Activated effector memory CD4-positive, alpha-beta T cell treated with Interleukin-2 at 50 U/mL for 16 hours (primary cell): ENCODE results near the gene CASR.
"Not testable (repeated sequence)": the region's sequence is repeated elsewhere in the genome, so short reads cannot be mapped to it uniquely, and the experiment has no call there.

ENCODE experiments used
- DNase-seq: peaks from one replicate; pipeline ENCODE4 v3.0.0-alpha.2; 2020

The CASR gene

GRCh38 chr3:122183521-122183892, at the start of gene CASR:
Gene CASR (plus strand): TSS chr3:122183668. CDS start chr3:122254190, 70,522 bp downstream.
- DNase-seq = no peak

DNA sequence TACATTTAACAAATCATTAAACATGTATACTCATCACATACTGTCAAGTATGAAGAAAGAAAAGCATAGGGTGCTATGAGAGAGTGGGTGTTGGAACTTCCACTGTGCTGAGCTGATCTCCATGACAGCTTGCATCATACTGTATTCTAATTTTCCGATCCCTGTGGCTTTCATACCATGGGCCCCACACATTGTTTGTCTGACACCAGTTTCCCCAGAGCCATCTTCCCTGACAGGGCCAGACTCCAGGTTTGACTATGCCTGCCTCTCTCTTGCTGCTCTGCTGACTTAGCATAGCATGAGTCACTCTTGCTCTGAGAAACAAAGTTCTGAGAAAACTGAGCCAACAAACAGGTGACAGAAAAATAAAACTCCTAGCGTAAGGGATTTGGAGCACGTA, 37.0 kb upstream of the CASR start:
- DNase-seq = no peak

DNA sequence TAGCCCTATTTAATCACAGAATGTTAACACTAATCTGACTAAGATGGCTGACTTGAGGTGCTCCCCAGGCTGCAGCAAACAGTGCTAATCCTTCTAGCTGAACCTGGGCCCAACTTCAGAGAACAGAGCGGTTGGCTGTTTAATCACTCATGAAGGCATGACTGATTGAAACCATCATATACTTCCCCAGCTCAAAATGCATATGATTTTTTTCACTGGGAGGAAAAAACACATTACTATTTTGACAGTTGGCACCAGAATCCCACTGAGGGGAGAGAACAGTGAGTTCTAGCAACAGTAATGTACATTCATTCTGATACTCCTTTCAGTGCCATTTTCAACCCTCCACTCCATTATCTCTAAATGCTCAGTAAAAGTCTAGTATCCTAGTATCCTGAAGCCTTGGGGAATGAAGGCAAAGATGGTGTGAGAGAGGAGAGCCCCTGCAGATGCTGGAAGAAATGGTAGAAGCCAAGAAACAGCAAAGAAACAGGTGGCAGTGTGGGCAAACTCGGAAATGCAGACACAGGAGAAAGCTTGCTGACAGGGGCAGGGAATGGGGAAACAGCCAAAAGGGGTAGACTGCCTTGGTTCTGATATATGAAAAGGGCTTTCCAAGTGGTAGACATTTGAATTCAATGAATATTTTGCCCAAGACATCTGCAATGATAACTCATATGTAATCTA, 34.4 kb upstream of the CASR start:
- DNase-seq = no peak

DNA sequence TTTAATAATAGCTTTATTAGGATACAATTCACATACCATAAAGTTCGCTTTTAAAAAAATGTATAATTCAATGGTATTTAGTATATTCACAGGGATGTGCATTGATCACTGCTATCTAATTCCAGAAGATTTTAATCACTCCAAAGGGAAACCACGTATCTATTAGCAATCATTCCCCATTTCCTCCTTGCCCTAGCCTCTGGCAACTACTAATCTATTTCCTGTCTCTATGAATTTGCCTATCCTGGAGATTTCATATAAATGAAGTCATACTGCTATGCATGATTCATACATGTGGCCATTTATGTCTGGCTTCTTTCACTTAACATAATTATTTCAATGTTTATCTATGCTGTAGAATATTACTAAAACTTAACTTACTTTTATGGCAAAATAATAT, 32.0 kb upstream of the CASR start:
- no peak for DNase-seq

GRCh38 chr3:122164983-122165382, 18.5 kb upstream of the CASR start:
- not testable (repeated sequence) for DNase-seq

DNA sequence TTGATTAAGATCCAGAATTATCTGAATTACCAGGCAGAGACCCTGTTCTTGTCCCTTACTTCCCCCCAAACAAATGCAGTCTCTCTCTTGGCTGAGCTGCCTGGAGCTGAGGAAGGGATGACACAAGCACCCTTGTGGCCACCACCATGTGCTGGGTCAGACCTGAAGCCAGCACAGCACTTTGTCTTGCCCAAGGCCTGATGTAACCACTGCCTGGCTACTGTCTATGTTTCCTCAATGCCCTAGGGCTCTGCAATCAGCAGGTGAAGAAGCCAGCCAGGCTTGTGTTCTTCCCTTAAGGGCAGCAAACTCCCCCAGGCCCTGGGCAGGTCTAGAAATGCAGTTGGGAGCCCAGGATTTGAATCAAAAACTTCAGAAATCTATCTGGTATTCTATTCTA, 15.8 kb upstream of the CASR start:
- DNase-seq = no peak

- DNase-seq = no peak
These were observed 15.4 kb upstream of the CASR start for GRCh38 chr3:122168044-122168443.

DNA sequence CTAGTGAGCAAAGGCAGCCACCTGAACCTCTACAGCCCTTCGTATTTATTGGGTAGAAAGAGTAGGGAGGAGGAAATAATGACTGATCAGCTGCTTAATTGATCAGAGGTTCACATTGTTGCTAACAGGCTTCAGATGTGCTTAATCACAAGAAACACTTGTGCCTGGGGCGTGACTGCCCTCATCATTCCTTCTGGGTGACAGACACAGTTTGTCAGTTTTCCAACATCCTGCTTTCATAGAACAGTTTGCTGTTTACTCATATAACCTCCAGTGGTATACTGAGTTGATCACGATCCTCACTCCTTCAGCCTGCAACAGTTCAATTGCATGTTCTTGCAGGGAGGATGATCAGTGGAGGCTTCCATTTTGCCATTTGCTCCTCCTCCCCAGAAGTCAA, 13.6 kb upstream of the CASR start:
- no peak for DNase-seq

DNA sequence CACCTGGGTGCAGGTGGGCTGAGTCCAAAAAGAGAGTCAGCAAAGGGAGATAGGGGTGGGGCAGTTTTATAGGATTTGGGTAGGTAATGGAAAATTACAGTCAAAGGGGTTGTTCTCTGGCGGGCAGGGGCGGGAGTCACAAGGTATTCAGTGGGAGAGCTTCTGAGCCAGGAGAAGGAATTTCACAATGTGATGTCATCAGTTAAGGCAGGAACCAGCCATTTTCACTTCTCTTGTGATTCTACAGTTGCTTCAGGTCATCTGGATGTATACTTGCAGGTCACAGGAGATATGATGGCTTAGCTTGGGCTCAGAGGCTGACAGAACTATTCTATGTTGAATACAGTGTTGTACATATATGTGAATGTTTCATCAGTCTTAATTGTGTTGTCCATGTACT, 12.1 kb upstream of the CASR start:
- not testable (repeated sequence) for DNase-seq

DNA sequence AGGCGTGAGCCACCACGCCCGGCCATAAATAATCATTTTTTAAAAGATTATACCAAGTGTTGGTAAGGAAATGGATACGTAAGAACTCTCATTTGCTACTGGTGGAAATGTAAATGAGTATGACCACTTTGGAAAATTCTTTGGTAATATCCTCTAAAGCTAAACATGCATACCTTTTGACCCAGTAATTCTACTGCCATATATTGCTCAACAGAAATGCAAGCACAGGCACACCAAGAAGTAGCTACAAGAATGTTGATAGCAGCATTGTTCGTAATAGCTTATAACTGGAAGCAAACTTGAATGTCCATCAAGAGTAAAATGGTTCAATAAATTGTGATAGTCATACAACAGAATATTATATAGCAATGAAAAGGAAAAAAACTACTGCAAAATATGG, 4.8 kb upstream of the CASR start:
- no peak for DNase-seq

DNA sequence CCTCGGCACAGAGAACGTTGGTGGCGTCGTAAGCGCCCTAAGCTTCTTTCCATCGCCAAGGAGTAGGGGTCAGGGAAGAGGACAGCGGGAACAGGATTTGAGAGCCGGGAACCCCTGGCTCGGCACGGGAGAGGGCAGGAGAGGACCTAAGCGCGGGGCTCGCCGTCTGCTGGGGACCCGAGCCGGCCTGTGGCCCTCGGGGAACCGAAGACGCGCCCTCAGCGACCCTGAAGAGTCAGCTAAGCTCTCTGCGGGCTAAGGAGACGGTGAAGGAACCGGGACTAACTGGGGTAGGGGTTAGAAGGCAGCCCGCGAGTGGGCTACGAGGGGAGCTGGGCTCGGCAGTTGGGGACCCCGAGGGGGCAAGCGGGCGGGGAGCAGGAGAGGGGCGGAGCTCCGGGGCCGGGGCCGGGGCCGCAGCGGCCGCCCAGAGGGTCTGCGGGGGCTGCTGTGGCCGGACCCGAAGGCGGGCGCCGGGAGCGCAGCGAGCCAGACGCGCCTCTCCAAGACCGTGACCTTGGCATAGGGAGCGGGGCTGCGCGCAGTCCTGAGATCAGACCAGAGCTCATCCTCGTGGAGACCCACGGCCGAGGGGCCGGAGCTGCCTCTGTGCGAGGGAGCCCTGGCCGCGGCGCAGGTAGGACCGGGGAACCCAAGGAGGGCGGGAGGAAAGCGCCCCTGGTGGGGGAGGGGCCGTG, 574 bp downstream of the CASR start:
- DNase-seq = no peak

- no peak for DNase-seq
These were observed 1.1 kb downstream of the CASR start for GRCh38 chr3:122184591-122184929.

- DNase-seq = no peak
These were observed 2.9 kb downstream of the CASR start for GRCh38 chr3:122186372-122186771.

GRCh38 chr3:122188737-122189136, 5.3 kb downstream of the CASR start:
- DNase-seq = no peak

- DNase-seq = no peak
These were observed 5.9 kb downstream of the CASR start for GRCh38 chr3:122189357-122189756.

DNA sequence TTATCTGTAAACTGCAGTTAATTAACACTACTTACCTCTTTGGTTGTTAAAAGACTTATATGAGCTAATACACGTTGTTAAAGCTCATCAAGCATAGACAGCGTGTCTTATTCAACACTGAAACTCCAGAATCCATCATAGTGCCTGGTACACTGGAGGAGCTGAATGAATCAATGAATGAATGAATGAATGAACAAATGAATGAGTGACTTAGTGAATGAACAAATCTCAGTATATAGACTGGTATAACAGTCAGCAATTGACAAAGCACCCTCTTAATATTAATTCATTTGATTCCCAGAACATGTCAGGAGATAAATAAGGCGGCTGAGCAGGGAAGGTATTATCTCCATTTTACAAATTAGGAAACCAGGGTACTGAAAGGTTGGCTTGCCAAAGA, 7.1 kb downstream of the CASR start:
- no peak for DNase-seq

GRCh38 chr3:122198966-122199365, 15.5 kb downstream of the CASR start:
- DNase-seq = no peak

DNA sequence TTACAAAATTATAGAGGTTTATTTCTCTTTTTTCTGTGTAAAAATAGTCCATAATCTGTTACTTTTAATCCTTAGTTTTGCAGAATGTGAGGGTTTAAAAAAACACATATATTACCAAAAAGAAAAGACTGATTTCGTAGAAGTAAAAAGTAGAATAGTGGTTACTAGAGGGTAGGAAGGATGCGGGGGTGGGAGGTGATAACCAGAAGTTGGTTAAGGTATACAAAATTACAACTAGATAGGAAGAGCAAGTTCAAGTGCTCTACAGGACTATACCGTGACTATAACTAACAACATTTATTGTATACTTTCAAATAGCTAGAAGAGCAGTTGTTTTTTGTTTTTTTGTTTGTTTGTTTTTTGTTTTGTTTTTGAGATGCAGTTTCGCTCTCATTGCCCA, 16.1 kb downstream of the CASR start:
- DNase-seq = no peak

- no peak for DNase-seq
These were observed 17.2 kb downstream of the CASR start for GRCh38 chr3:122200661-122201060.

DNA sequence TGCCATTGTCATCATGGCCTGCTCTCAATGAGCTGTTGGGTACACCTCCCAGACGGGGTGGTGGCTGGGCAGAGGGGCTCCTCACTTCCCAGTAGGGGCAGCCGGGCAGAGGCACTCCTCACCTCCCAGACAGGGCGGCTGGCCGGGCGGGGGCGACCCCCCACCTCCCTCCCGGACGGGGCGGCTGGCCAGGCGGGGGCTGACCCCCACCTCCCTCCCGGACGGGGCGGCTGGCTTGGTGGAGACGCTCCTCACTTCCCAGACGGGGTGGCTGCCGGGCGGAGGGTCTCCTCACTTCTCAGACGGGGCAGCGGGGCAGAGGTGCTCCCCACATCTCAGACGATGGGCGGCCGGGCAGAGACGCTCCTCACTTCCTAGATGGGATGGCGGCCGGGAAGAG, 18.0 kb downstream of the CASR start:
- not testable (repeated sequence) for DNase-seq

GRCh38 chr3:122208579-122208978, 25.1 kb downstream of the CASR start:
- no peak for DNase-seq

DNA sequence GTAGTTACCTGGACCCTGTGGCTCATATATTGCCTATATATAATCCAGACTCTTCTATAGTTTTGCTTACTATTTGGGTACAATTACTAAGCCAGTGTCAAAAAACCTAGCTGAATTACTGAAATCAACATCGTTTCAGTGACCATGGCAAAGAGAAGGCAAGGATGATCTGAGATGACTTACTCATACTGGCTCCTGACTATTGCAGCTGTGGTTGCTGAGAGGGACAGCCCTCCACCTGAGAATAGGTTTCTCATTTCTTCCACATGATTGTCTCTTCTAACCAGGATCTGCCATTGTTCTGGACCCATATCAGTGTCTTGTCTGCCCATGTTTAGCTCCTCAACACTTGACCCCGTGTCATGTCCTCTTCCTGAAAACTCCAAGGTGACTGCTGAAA, 30.2 kb downstream of the CASR start:
- DNase-seq = no peak

DNA sequence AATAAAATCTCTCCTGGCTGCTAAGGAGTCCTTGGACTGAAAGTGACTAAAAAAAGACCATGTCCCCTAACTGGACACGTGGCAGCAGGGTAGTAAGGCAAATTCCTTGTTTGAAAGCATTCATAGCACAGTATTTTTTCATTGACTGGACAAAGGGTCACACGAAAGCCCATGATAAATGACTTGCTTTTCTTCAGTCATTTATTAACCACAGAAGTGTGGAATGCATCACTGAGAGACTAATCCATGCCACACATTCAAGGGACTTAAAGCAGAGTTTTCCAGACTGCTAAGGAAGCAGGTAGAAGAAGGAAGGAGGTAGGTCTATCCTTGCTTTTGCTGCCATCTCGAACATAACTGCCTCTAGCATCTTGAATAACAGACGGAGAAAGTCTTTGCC, 31.2 kb downstream of the CASR start:
- no peak for DNase-seq

DNA sequence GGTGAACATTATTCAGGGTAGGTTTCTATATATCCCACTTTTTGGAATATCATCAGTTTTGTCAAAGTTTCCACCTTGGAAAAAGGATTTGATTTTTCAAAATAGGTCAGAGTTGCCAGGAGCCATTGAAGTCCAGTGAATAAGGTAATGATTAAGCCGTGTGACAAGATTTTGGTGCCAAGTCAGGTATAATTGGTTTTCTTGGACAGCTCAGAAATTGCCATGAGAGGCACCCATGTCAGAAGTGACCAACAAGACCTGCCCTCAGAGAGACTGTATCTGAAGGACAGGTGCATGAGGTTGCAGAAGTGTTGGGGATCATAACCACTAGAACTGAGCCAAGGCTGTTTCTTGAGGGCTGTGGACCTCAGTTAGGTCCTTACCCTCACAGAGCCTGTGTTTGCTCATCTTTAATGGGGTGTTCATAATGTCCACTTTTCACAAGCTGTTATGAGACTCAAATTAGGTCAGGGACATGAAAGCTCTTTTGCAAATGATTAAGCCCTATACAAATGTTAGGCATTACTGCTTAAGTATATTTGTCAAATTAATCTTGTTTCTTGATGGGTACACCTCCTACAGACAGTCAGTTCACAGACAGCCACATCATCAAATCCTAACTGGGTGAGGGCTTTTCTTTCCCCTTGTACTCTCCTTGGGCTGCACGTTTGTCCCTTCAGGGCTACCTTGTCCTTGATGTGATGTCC, 32.3 kb downstream of the CASR start:
- no peak for DNase-seq
